Liver (tissue), 9 donors: ENCODE results near the gene SLC2A9. TPM values are rescaled to one million over a fixed set of nuclear protein-coding genes. Genes with fewer than 3 reads are reported as not detected.

Source experiments
- DNase-seq: peaks from one replicate; pipeline ENCODE4 v3.0.0-alpha.2; 2017; ENCODE audit warnings: low spot score
- H3K27ac ChIP-seq, 2 donors: one replicate each; pipeline ENCODE4 v1.7.0; 2013; ENCODE audit warnings: inconsistent platforms in 2 of 2, low read length in 2 of 2, control low read depth in 1 of 2, low read depth in 1 of 2, mild to moderate bottlenecking in 1 of 2
- H3K27me3 ChIP-seq, 4 donors: one replicate each; pipeline versions ENCODE4 v1.6.1 to v1.7.0; 2013; ENCODE audit warnings: low read length in 3 of 4, inconsistent platforms in 1 of 4, mild to moderate bottlenecking in 1 of 4, moderate library complexity in 1 of 4; ENCODE audit not compliant: control insufficient read depth in 4 of 4, insufficient read depth in 4 of 4
- H3K36me3 ChIP-seq, 4 donors: one replicate each; pipeline versions ENCODE4 v1.6.1 to v1.7.0; 2013; ENCODE audit warnings: low read length in 3 of 4, mild to moderate bottlenecking in 3 of 4, low read depth in 1 of 4, moderate library complexity in 1 of 4; ENCODE audit not compliant: control insufficient read depth in 4 of 4, insufficient read depth in 3 of 4
- H3K4me1 ChIP-seq, 4 donors: one replicate each; pipeline versions ENCODE4 v1.6.1 to v1.7.0; 2013; ENCODE audit warnings: low read length in 3 of 4, mild to moderate bottlenecking in 3 of 4, moderate library complexity in 1 of 4; ENCODE audit not compliant: control insufficient read depth in 4 of 4, insufficient read depth in 4 of 4
- H3K4me3 ChIP-seq, 3 donors: one replicate each; pipeline versions ENCODE4 v1.6.1 to v1.7.0; 2013; ENCODE audit warnings: low read length in 3 of 3, control low read depth in 1 of 3, low read depth in 1 of 3, mild to moderate bottlenecking in 1 of 3
- H3K9ac ChIP-seq, 2 donors: one replicate each; pipeline ENCODE4 v1.7.0; 2013; ENCODE audit warnings: low read length in 2 of 2, mild to moderate bottlenecking in 2 of 2, moderate library complexity in 2 of 2, control low read depth in 1 of 2, low read depth in 1 of 2
- H3K9me3 ChIP-seq, 4 donors: one replicate each; pipeline versions ENCODE4 v1.6.1 to v1.7.0; 2013; ENCODE audit warnings: low read length in 3 of 4; ENCODE audit not compliant: control insufficient read depth in 4 of 4
- ATF3 ChIP-seq: IDR thresholded peaks from 2 replicates; pipeline ENCODE4 v1.6.1; 2016; ENCODE audit warnings: antibody characterized with exemption
- FOXA1 ChIP-seq: IDR thresholded peaks from 2 replicates; pipeline ENCODE4 v1.6.1; 2016; ENCODE audit warnings: antibody characterized with exemption
- FOXA2 ChIP-seq: IDR thresholded peaks from 2 replicates; pipeline ENCODE4 v1.6.1; 2016; ENCODE audit warnings: antibody characterized with exemption
- GABPA ChIP-seq, 2 donors: IDR thresholded peaks in 1 of 2; conservative IDR thresholded peaks in 1 of 2; 2 replicates each; pipeline ENCODE4 v1.6.1; 2016; ENCODE audit warnings: antibody characterized with exemption in 2 of 2, mild to moderate bottlenecking in 1 of 2, moderate library complexity in 1 of 2
- RAD21 ChIP-seq, 2 donors: IDR thresholded peaks; 2 replicates each; pipeline ENCODE4 v1.6.1; 2016; ENCODE audit warnings: antibody characterized with exemption in 2 of 2, mild to moderate bottlenecking in 2 of 2
- TAF1 ChIP-seq: conservative IDR thresholded peaks from 2 replicates; pipeline ENCODE4 v1.6.1; 2016; ENCODE audit warnings: antibody characterized with exemption, mild to moderate bottlenecking
- YY1 ChIP-seq: IDR thresholded peaks from 2 replicates; pipeline ENCODE4 v1.6.1; 2016; ENCODE audit warnings: antibody characterized with exemption, mild to moderate bottlenecking
- WGBS: extraction: QIAGEN DNeasy Blood & Tissue Kit; methylation state at CpG from one replicate; pipeline ENCODE4 v1.1.7; 2013; 5-methylcytosine and 5-hydroxymethylcytosine counted together
- polyA plus RNA-seq, 2 donors: library from polyadenylated mRNA; stranded (reverse) in 1 of 2; unstranded in 1 of 2; fragments of 200-250 nt in 1 of 2; fragments of >200 nt in 1 of 2; fragmentation: Nextera tagmentation in 1 of 2; extraction: Ambion mirVana in 1 of 2; gene quantifications; one replicate each; pipeline versions ENCODE4 v1.2.1 to v1.2.3, GENCODE V29; 2013 to 2015
- total RNA-seq, 2 donors: library from RNA; depleted of rRNA; stranded (reverse); fragments of >200 nt; gene quantifications; one replicate each; pipeline ENCODE4 v1.2.3, GENCODE V29; 2014
- TF ChIP-seq, protein P1 (sequence below): IDR thresholded peaks from 2 replicates; pipeline ENCODE4 v1.6.1; 2016; ENCODE audit warnings: antibody characterized with exemption
- TF ChIP-seq, protein P2 (sequence below): IDR thresholded peaks from 2 replicates; pipeline ENCODE4 v1.6.1; 2016; ENCODE audit warnings: antibody characterized with exemption, mild to moderate bottlenecking
- TF ChIP-seq, protein P3 (sequence below): IDR thresholded peaks from 2 replicates; pipeline ENCODE4 v1.6.1; 2016; ENCODE audit warnings: antibody characterized with exemption
- donor health status: healthy.
- donor health status: healthy.
- donor health status: healthy.
- donor health status: healthy.
- donor health status: healthy.

SLC2A9 gene
- total and polyA plus RNA-seq, 4 donors = 6.2 to 49.0 (median 21.6) TPM

GRCh38 chr4:9969526-9970398 is 51.5 kb downstream of the SLC2A9 start:
- no peak overlapping the region for H3K9ac ChIP-seq
- H3K4me3 ChIP-seq = no peak overlapping the region
- no peak for TF ChIP-seq GABPA (IDR thresholded peaks at IDR 0.05 in 1 of 2, conservative IDR thresholded peaks at IDR 0.05 in 1 of 2)
- TF ChIP-seq, protein P1, sequence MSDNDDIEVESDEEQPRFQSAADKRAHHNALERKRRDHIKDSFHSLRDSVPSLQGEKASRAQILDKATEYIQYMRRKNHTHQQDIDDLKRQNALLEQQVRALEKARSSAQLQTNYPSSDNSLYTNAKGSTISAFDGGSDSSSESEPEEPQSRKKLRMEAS = no peak
- TF ChIP-seq FOXA2 = no peak
- no peak for TF ChIP-seq RAD21 (IDR thresholded peaks at IDR 0.05)
- no peak for TF ChIP-seq FOXA1
- TF ChIP-seq ATF3 = no peak
- no peak for TF ChIP-seq YY1
- TF ChIP-seq TAF1 = no peak
- TF ChIP-seq, protein P2, sequence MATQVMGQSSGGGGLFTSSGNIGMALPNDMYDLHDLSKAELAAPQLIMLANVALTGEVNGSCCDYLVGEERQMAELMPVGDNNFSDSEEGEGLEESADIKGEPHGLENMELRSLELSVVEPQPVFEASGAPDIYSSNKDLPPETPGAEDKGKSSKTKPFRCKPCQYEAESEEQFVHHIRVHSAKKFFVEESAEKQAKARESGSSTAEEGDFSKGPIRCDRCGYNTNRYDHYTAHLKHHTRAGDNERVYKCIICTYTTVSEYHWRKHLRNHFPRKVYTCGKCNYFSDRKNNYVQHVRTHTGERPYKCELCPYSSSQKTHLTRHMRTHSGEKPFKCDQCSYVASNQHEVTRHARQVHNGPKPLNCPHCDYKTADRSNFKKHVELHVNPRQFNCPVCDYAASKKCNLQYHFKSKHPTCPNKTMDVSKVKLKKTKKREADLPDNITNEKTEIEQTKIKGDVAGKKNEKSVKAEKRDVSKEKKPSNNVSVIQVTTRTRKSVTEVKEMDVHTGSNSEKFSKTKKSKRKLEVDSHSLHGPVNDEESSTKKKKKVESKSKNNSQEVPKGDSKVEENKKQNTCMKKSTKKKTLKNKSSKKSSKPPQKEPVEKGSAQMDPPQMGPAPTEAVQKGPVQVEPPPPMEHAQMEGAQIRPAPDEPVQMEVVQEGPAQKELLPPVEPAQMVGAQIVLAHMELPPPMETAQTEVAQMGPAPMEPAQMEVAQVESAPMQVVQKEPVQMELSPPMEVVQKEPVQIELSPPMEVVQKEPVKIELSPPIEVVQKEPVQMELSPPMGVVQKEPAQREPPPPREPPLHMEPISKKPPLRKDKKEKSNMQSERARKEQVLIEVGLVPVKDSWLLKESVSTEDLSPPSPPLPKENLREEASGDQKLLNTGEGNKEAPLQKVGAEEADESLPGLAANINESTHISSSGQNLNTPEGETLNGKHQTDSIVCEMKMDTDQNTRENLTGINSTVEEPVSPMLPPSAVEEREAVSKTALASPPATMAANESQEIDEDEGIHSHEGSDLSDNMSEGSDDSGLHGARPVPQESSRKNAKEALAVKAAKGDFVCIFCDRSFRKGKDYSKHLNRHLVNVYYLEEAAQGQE = no peak
- H3K9me3 ChIP-seq = no peaks in the 10 kb centered on the region
- DNase-seq = peak; percentile 17
- H3K27ac ChIP-seq = no peak overlapping the region
- WGBS = 92% methylated on average over 7 of the region's 7 CpGs
- H3K4me1 ChIP-seq = peaks cover 0 to 4% (median under 1%) of the 10 kb centered on the region in 4 donors
- no peaks in the 10 kb centered on the region for H3K36me3 ChIP-seq
- H3K27me3 ChIP-seq = no peaks in the 10 kb centered on the region

GRCh38 chr4:9968472-9968871 is 52.8 kb downstream of the SLC2A9 start:
- H3K9ac ChIP-seq = no peak overlapping the region
- no peak for TF ChIP-seq GABPA (IDR thresholded peaks at IDR 0.05 in 1 of 2, conservative IDR thresholded peaks at IDR 0.05 in 1 of 2)
- TF ChIP-seq, protein P3, sequence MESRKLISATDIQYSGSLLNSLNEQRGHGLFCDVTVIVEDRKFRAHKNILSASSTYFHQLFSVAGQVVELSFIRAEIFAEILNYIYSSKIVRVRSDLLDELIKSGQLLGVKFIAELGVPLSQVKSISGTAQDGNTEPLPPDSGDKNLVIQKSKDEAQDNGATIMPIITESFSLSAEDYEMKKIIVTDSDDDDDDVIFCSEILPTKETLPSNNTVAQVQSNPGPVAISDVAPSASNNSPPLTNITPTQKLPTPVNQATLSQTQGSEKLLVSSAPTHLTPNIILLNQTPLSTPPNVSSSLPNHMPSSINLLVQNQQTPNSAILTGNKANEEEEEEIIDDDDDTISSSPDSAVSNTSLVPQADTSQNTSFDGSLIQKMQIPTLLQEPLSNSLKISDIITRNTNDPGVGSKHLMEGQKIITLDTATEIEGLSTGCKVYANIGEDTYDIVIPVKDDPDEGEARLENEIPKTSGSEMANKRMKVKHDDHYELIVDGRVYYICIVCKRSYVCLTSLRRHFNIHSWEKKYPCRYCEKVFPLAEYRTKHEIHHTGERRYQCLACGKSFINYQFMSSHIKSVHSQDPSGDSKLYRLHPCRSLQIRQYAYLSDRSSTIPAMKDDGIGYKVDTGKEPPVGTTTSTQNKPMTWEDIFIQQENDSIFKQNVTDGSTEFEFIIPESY = no peak
- peaks cover 0 to 4% (median 0%) of the 10 kb centered on the region in 4 donors for H3K4me1 ChIP-seq
- DNase-seq = no peak
- H3K36me3 ChIP-seq = no peaks in the 10 kb centered on the region
- H3K27ac ChIP-seq = no peak overlapping the region
- no peak overlapping the region for H3K4me3 ChIP-seq
- H3K9me3 ChIP-seq = no peaks in the 10 kb centered on the region
- H3K27me3 ChIP-seq = no peaks in the 10 kb centered on the region
